Astrocyte (in vitro differentiated cells and primary cell): ENCODE results near the gene EXOC3L2. TPM values are rescaled to one million over a fixed set of nuclear protein-coding genes. Genes with fewer than 3 reads are reported as not detected.

Experiments
- DNase-seq: peaks from one replicate; pipeline ENCODE4 v3.0.0-alpha.2; 2010; ENCODE audit warnings: low read depth
- FAIRE-seq: peaks from 2 replicates; lab custom pipeline; 2011; peaks lifted over from hg19 to GRCh38; lab: Jason Lieb, UNC
- H2AFZ ChIP-seq: 2 replicates; pipeline ENCODE4 v1.6.0; 2012; ENCODE audit warnings: low read depth, low read length, inconsistent platforms
- H3K27ac ChIP-seq: 2 replicates; pipeline ENCODE4 v1.5.1; 2011; ENCODE audit warnings: low read depth, low read length, inconsistent platforms
- H3K27me3 ChIP-seq: 2 replicates; pipeline ENCODE4 v1.6.0; 2011; ENCODE audit warnings: low read length, inconsistent platforms; ENCODE audit not compliant: insufficient read depth
- H3K36me3 ChIP-seq: 2 replicates; pipeline ENCODE4 v1.5.1; 2011; ENCODE audit warnings: low read length, inconsistent platforms; ENCODE audit not compliant: insufficient read depth
- H3K4me1 ChIP-seq: 2 replicates; pipeline ENCODE4 v1.5.1; 2011; ENCODE audit warnings: low read length, inconsistent platforms; ENCODE audit not compliant: insufficient read depth
- H3K4me2 ChIP-seq: 2 replicates; pipeline ENCODE4 v1.6.0; 2012; ENCODE audit warnings: low read length, inconsistent platforms
- H3K4me3 ChIP-seq: 2 replicates; pipeline ENCODE4 v1.5.1; 2011; ENCODE audit warnings: low read depth, mild to moderate bottlenecking, low read length, inconsistent platforms; ENCODE audit not compliant: insufficient read depth
- H3K79me2 ChIP-seq: 2 replicates; pipeline ENCODE4 v1.6.0; 2012; ENCODE audit warnings: mild to moderate bottlenecking, low read length, inconsistent platforms; ENCODE audit not compliant: insufficient read depth
- H3K9ac ChIP-seq: 2 replicates; pipeline ENCODE4 v1.6.0; 2012; ENCODE audit warnings: mild to moderate bottlenecking, low read length, inconsistent platforms
- H3K9me3 ChIP-seq: 2 replicates; pipeline ENCODE4 v1.5.1; 2012; ENCODE audit warnings: low read depth, mild to moderate bottlenecking, low read length, inconsistent platforms; ENCODE audit not compliant: insufficient read depth
- H4K20me1 ChIP-seq: 2 replicates; pipeline ENCODE4 v1.6.0; 2012; ENCODE audit warnings: low read length, inconsistent platforms; ENCODE audit not compliant: insufficient read depth
- H3K27ac Mint-ChIP-seq: one replicate; pipeline ENCODE4 v1.8.0; 2021; ENCODE audit warnings: mild to moderate bottlenecking, mixed read lengths; ENCODE audit not compliant: unreplicated experiment
- H3K27me3 Mint-ChIP-seq: one replicate; pipeline ENCODE4 v1.8.0; 2021; ENCODE audit warnings: low read depth, mixed read lengths; ENCODE audit not compliant: unreplicated experiment
- H3K36me3 Mint-ChIP-seq: one replicate; pipeline ENCODE4 v1.8.0; 2021; ENCODE audit warnings: low read depth, mixed read lengths; ENCODE audit not compliant: unreplicated experiment
- H3K4me1 Mint-ChIP-seq: one replicate; pipeline ENCODE4 v1.8.0; 2021; ENCODE audit warnings: low read depth, mixed read lengths; ENCODE audit not compliant: unreplicated experiment
- H3K4me3 Mint-ChIP-seq: one replicate; pipeline ENCODE4 v1.8.0; 2021; ENCODE audit warnings: mild to moderate bottlenecking, moderate library complexity, mixed read lengths; ENCODE audit not compliant: unreplicated experiment
- H3K9me3 Mint-ChIP-seq: one replicate; pipeline ENCODE4 v1.8.0; 2021; ENCODE audit warnings: mild to moderate bottlenecking, mixed read lengths; ENCODE audit not compliant: unreplicated experiment
- CTCF ChIP-seq: IDR thresholded peaks from 2 replicates; pipeline ENCODE4 v1.5.1; 2011; ENCODE audit warnings: low read depth, mild to moderate bottlenecking, inconsistent platforms, low read length, moderate library complexity; ENCODE audit not compliant: insufficient read depth
- EZH2 ChIP-seq: IDR thresholded peaks from 2 replicates; pipeline ENCODE4 v1.6.1; 2012; ENCODE audit warnings: mild to moderate bottlenecking, low read length, inconsistent platforms; ENCODE audit not compliant: insufficient read depth
- total RNA-seq: library from RNA; stranded (reverse); gene quantifications from 2 replicates; pipeline ENCODE4 v1.2.1, GENCODE V29; 2021

Gene EXOC3L2
- total RNA-seq, 1 donor from 2014 or later = 0.61 TPM

DNA sequence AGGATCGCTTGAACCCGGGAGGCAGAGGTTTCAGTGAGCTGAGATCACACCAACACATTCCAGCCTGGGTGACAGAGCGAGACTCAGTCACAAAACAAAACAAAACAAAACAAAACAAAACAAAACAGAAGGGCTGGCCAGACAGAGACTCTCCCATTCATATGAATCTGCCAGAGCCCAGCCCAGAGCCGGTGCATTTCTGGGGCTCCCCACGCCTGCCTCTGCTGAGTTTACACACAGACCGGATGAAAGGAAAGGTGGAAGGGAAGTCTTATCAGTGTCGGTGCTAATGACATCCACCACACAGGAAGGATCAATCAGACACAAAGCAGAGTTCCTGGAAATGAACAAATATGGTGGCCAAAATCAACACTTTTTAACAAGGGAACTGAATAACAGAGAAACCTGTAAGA, 74.0 kb downstream of the EXOC3L2 start:
- Histone ChIP-seq H3K9me3 (no peaks in the 10 kb centered on the region), H4K20me1 (no peaks in the 10 kb centered on the region), H3K4me3 (no peak overlapping the region), H3K36me3 (no peaks in the 10 kb centered on the region), H3K4me2 (no peak overlapping the region), H3K9ac (no peak overlapping the region), H3K27me3 (no peaks in the 10 kb centered on the region), H3K4me1 (no peaks in the 10 kb centered on the region), H3K79me2 (no peaks in the 10 kb centered on the region), H2AFZ (no peak overlapping the region), H3K27ac (no peak overlapping the region)
- H3K4me3 Mint-ChIP-seq = peak overlapping the region; percentile 51
- no peak for TF ChIP-seq EZH2
- no peak for TF ChIP-seq CTCF
- DNase-seq (no peak), FAIRE-seq (no peak)
- H3K36me3 Mint-ChIP-seq = no peaks in the 10 kb centered on the region
- peak overlapping the region; percentile 22 for H3K27ac Mint-ChIP-seq
- H3K9me3 Mint-ChIP-seq = no peaks in the 10 kb centered on the region
- H3K27me3 Mint-ChIP-seq = no peaks in the 10 kb centered on the region
- H3K4me1 Mint-ChIP-seq = peaks cover 16% of the 10 kb centered on the region

DNA sequence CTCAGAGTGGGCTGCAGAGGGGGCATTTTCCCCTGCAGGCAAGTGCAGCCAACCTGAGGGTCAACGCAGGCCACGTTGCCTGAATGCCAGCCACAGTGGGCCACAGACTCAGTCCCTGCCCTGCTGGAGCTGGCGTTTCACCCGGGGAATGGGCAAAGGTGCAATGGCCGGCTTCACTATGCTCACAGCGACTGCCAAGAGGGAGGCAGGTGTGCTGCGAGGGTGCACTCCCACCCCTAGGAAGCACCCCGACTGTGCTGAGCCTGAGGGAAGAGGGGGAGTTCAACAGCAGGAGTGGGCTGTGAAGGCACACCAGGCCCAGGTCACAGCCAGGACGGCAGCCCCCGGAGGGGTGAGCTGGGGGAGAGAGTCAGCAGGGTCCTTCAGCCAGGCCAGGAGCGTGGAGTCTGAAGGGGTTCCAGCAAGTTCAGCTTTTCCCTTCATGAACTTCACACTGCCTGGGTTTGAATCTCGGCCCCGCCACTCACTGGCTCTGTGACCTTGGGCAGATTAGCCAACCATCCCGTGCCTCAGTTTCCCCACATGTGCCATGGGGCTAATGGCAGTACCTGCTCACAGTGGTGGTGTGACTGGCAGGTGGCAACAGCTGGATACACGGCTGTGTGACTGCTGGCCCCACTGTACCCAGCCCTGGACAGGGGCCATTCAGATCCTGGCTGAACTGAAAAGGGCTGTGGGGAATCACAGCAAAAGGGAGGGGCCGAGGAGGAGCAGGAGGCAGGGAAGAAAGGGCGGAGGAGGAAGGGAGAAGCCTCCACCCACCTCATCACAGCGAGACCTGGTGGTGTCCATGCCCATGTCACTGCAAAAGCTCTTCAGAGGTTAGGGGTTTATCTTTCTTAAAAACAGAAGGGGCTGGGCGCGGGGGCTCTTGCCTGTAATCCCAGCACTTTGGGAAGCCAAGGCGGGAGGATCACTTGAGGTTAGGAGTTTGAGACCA, 74.8 kb downstream of the EXOC3L2 start:
- Mint-ChIP-seq H3K4me3 (no peak overlapping the region), H3K4me1 (peaks cover 16% of the 10 kb centered on the region), H3K27ac (no peak overlapping the region), H3K9me3 (no peaks in the 10 kb centered on the region), H3K36me3 (no peaks in the 10 kb centered on the region), H3K27me3 (no peaks in the 10 kb centered on the region)
- no peak overlapping the region for H3K9ac ChIP-seq
- H4K20me1 ChIP-seq = no peaks in the 10 kb centered on the region
- H3K4me3 ChIP-seq = no peak overlapping the region
- no peak for FAIRE-seq
- DNase-seq = no peak
- H3K79me2 ChIP-seq = no peaks in the 10 kb centered on the region
- no peak overlapping the region for H3K27ac ChIP-seq
- no peaks in the 10 kb centered on the region for H3K4me1 ChIP-seq
- no peak overlapping the region for H3K4me2 ChIP-seq
- no peaks in the 10 kb centered on the region for H3K36me3 ChIP-seq
- no peak overlapping the region for H2AFZ ChIP-seq
- H3K9me3 ChIP-seq = no peaks in the 10 kb centered on the region
- H3K27me3 ChIP-seq = no peaks in the 10 kb centered on the region
- TF ChIP-seq CTCF (no peak), EZH2 (no peak)

- peaks cover 2% of the 10 kb centered on the region for H3K4me1 ChIP-seq
- H3K9me3 Mint-ChIP-seq = no peaks in the 10 kb centered on the region
- H3K27me3 ChIP-seq = no peaks in the 10 kb centered on the region
- no peak overlapping the region for H3K4me3 Mint-ChIP-seq
- H3K4me1 Mint-ChIP-seq = peaks cover 16% of the 10 kb centered on the region
- no peak overlapping the region for H3K4me3 ChIP-seq
- DNase-seq (no peak), FAIRE-seq (no peak)
- no peaks in the 10 kb centered on the region for H3K36me3 ChIP-seq
- no peak overlapping the region for H3K9ac ChIP-seq
- H3K36me3 Mint-ChIP-seq = no peaks in the 10 kb centered on the region
- H3K4me2 ChIP-seq = no peak overlapping the region
- no peaks in the 10 kb centered on the region for H3K27me3 Mint-ChIP-seq
- H4K20me1 ChIP-seq = no peaks in the 10 kb centered on the region
- no peaks in the 10 kb centered on the region for H3K79me2 ChIP-seq
- no peaks in the 10 kb centered on the region for H3K9me3 ChIP-seq
- no peak overlapping the region for H2AFZ ChIP-seq
- H3K27ac ChIP-seq = no peak overlapping the region
- H3K27ac Mint-ChIP-seq = no peak overlapping the region
- TF ChIP-seq EZH2 (no peak), CTCF (no peak)
These were observed 75.6 kb downstream of the EXOC3L2 start for GRCh38 chr19:45169602-45170001.
